GM12873 (cell line): ENCODE measurements around the gene TULP4.

ENCODE experiments used
- TF ChIP-seq, protein P1 (sequence below): IDR thresholded peaks from 2 replicates; pipeline ENCODE4 v1.5.1; 2012; ENCODE audit warnings: low read depth, mild to moderate bottlenecking, moderate library complexity, low read length, control low read depth; ENCODE audit not compliant: insufficient read depth; ENCODE audit errors: missing control alignments

TULP4 gene

DNA sequence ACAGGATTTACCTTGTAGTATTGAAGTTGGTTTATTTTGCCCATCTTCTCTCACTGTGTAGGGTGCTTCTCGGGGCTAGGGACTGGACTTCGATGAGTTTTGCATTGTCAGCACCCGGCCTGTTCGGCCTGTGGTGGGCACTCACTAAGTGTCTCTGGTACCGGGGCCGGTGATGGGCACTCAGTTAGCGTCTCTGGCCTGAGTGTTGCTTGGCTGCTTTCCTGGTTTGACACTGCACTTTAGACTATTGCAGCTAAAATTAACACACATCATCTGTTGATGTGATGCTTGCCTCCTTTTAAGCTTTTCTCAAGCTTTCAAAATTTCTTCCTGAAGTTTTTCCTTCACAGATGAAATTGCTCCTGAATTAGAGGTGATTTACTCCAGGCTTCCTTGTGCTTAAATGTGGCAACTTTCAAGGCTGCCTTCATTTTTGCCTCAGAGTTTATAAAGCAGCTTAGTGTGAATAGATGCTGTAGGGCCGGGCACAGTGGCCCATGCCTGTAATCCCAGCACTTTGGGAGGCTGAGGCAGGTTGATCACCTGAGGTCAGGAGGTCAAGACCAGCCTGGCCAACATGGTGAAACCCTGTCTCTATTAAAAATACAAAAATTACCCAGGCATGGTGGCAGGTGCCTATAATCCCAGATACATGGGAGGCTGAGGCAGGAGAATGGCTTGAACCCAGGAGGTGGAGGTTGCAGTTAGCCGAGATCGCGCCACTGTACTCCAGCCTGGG is 41.7 kb upstream of the TULP4 start:
- TF ChIP-seq, protein P1, sequence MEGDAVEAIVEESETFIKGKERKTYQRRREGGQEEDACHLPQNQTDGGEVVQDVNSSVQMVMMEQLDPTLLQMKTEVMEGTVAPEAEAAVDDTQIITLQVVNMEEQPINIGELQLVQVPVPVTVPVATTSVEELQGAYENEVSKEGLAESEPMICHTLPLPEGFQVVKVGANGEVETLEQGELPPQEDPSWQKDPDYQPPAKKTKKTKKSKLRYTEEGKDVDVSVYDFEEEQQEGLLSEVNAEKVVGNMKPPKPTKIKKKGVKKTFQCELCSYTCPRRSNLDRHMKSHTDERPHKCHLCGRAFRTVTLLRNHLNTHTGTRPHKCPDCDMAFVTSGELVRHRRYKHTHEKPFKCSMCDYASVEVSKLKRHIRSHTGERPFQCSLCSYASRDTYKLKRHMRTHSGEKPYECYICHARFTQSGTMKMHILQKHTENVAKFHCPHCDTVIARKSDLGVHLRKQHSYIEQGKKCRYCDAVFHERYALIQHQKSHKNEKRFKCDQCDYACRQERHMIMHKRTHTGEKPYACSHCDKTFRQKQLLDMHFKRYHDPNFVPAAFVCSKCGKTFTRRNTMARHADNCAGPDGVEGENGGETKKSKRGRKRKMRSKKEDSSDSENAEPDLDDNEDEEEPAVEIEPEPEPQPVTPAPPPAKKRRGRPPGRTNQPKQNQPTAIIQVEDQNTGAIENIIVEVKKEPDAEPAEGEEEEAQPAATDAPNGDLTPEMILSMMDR = no peak

DNA sequence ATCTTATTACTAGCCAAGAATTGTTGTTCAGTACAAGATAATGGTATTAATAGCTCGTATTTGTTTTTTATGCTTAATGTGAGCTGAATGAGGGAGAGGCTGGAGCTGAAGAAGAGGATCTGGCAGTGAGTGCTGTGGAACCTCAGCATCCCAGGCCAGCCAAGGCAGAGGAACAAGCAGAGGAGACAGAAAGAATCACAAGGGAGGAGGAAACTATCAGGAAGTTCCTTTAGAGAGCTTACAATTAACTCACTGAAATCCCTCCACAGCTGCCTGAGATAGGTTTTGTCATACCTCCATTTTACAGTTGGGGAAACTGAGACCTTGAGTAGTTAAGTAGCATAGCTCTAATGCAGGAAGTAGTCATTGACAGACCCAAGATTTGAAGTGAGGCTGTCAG is 39.9 kb upstream of the TULP4 start:
- TF ChIP-seq, protein P1 = no peak

DNA sequence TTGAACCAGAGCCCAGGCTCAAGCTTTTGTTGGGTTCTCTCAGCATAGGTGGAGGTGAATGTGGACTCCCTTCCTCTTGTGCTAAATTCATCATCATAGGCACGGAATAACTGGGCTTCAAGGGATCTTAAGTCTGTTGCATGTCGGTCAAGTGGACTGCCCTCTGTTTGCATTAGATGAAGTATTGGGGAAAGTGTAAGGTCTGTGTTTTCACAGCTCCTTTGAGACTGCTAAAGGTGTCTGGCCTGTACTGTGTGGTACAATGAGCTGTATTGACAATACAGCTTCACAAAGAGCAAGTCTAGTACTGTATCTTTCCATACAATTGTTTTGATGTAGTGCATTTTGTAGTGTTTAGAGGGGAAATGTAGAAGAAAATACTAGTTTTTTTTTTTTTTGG is 34.3 kb upstream of the TULP4 start:
- TF ChIP-seq, protein P1 = no peak

DNA sequence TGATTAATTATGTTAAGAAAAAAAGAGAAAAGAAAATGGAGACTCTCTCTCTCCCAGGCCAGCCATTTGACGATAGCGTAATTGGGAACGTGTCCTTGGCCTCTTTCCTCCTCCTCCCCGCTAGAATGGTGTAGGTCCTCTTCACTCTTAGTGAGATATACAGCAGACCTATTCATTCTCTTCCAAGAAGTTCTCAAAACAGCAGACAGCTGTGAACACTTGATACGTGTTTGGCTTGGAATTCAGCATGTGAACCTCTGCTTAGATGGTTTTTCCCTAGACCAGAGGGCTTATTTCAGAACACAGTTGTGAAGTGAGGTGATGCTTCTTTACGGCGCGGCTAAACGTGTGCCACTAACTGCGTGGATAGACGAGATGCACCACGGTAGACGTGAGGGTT is 32.6 kb upstream of the TULP4 start:
- TF ChIP-seq, protein P1 = no peak

DNA sequence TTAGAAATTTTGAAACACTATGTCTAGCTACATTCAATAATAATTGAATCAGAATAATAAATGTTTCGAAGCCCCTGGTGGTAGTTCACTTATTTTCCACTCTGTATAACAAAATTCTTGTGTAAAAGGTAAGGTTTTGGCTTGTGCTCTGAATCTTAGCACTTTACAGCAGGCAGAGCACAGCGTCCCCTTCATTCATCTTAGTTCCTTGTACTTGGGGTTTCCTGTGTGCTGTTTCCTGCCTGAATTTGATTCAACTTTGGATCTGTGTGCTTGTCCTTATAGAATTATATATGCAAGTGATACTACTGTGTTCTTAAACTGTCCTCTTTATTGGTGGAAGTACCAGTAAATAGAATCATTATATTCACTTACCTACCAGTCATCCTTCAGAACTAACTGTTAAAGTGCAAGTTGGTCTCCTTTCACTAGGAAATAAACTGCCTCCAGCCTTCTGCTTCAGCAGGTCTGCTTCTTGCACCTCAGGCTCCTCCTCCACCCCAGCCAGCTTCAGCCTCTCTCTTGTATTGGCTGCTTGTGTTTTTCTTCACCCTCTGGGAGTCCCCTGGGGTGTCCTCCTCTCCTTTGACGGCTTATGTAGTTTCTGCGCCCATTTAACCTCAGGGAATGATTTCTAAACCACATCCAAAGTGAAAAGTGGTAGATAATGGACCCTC is 28.8 kb upstream of the TULP4 start:
- TF ChIP-seq, protein P1 = no peak

DNA sequence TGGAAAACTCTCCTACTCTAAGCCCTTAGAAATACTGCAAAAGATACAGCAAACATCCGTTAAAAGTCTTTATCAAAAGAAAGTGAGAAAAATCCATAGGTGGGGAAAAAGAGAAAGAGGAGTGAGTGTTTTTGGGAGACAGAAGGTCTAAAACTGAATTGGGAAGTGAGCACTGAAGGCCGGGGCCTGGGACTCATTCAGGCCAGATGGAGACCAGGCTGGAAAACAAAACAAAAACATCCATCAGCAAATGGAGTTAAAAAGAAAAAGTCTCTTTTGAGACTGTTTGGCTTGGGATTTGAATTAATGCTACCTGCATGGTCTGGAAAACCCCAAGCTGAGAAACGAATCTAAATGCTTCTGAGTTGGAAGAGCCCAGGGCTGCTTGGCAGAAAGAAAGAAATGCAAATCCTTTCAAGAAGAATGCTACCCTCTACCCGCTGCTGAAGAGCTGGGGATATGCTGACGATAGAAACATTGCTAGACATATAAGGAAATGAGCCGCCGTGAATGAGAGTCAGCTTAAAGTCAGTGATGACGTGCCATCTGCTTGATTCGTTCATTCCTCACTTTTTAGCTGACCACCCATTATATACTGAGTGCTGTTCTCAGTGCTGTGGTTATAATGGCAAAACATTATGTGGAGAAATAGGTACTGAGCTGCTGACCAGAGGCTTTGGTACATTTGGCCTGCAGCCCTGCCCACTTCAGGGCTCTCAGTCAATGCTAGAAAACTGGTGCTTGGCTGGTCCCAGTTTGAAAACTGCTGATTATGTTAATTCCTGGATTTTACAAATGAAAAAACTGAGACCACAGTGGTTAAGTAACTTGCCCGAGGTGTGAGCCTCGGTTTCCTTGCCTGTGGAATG is 28.0 kb upstream of the TULP4 start:
- TF ChIP-seq, protein P1 = no peak
